ENCODE data around the gene BTD.

BTD gene

GRCh38 chr3:15635121-15635661, 33.6 kb downstream of the BTD start:
- H3K4me1 Mint-ChIP-seq (ENCODE audit: low read depth): peaks cover 59% of the 10 kb centered on the region
- no peak for DNase-seq (ENCODE audit: low spot score)
- H3K9me3 Mint-ChIP-seq: no peaks in the 10 kb centered on the region
- H3K36me3 Mint-ChIP-seq (ENCODE audit: low read depth): peaks cover 1% of the 10 kb centered on the region
- no peak overlapping the region for H3K27ac Mint-ChIP-seq
- no peak overlapping the region for H3K4me3 Mint-ChIP-seq
- no peaks in the 10 kb centered on the region for H3K27me3 Mint-ChIP-seq (ENCODE audit: low read depth)

- Mint-ChIP-seq H3K4me1 (ENCODE audit: low read depth) (peaks cover 50% of the 10 kb centered on the region), H3K9me3 (no peaks in the 10 kb centered on the region), H3K27ac (peak overlapping the region; percentile 85), H3K4me3 (peak overlapping the region; percentile 44), H3K36me3 (ENCODE audit: low read depth) (peaks cover 1% of the 10 kb centered on the region), H3K27me3 (ENCODE audit: low read depth) (no peaks in the 10 kb centered on the region)
- peak; percentile 60 for DNase-seq (ENCODE audit: low spot score)
Observed at GRCh38 chr3:15636028-15636709, 34.6 kb downstream of the BTD start.

- H3K4me1 Mint-ChIP-seq (ENCODE audit: low read depth): peaks cover 51% of the 10 kb centered on the region
- peak overlapping the region; percentile 44 for H3K4me3 Mint-ChIP-seq
- H3K9me3 Mint-ChIP-seq: no peaks in the 10 kb centered on the region
- peaks cover 6% of the 10 kb centered on the region for H3K36me3 Mint-ChIP-seq (ENCODE audit: low read depth)
- H3K27me3 Mint-ChIP-seq (ENCODE audit: low read depth): no peaks in the 10 kb centered on the region
- H3K27ac Mint-ChIP-seq: peak overlapping the region; percentile 77
- DNase-seq (ENCODE audit: low spot score): peak; percentile 44
Observed at GRCh38 chr3:15637131-15637951, 35.8 kb downstream of the BTD start.

- Mint-ChIP-seq H3K36me3 (ENCODE audit: low read depth) (peaks cover 8% of the 10 kb centered on the region), H3K27ac (no peak overlapping the region), H3K4me1 (ENCODE audit: low read depth) (peaks cover 49% of the 10 kb centered on the region), H3K27me3 (ENCODE audit: low read depth) (no peaks in the 10 kb centered on the region), H3K4me3 (peak overlapping the region; percentile 44), H3K9me3 (no peaks in the 10 kb centered on the region)
- no peak for DNase-seq (ENCODE audit: low spot score)
Observed at GRCh38 chr3:15638193-15638890, 36.8 kb downstream of the BTD start.

- Mint-ChIP-seq H3K27ac (no peak overlapping the region), H3K9me3 (no peaks in the 10 kb centered on the region), H3K36me3 (ENCODE audit: low read depth) (peaks cover 11% of the 10 kb centered on the region), H3K27me3 (ENCODE audit: low read depth) (no peaks in the 10 kb centered on the region), H3K4me3 (no peak overlapping the region), H3K4me1 (ENCODE audit: low read depth) (peaks cover 47% of the 10 kb centered on the region)
- no peak for DNase-seq (ENCODE audit: low spot score)
Observed at GRCh38 chr3:15638891-15639262, 37.3 kb downstream of the BTD start.

GRCh38 chr3:15645246-15645645, 43.7 kb downstream of the BTD start:
- peaks cover 5% of the 10 kb centered on the region for H3K9me3 Mint-ChIP-seq
- no peak for DNase-seq (ENCODE audit: low spot score)
- peak overlapping the region; percentile 58 for H3K4me3 Mint-ChIP-seq
- peak overlapping the region; percentile 81 for H3K27ac Mint-ChIP-seq
- H3K4me1 Mint-ChIP-seq (ENCODE audit: low read depth): peaks cover 58% of the 10 kb centered on the region
- peaks cover 5% of the 10 kb centered on the region for H3K27me3 Mint-ChIP-seq (ENCODE audit: low read depth)
- H3K36me3 Mint-ChIP-seq (ENCODE audit: low read depth): peaks cover 34% of the 10 kb centered on the region

- H3K27ac Mint-ChIP-seq: peak overlapping the region; percentile 81
- no peak for DNase-seq (ENCODE audit: low spot score)
- peaks cover 8% of the 10 kb centered on the region for H3K27me3 Mint-ChIP-seq (ENCODE audit: low read depth)
- H3K4me3 Mint-ChIP-seq: peak overlapping the region; percentile 58
- peaks cover 5% of the 10 kb centered on the region for H3K9me3 Mint-ChIP-seq
- H3K36me3 Mint-ChIP-seq (ENCODE audit: low read depth): peaks cover 37% of the 10 kb centered on the region
- peaks cover 59% of the 10 kb centered on the region for H3K4me1 Mint-ChIP-seq (ENCODE audit: low read depth)
Observed at GRCh38 chr3:15645740-15646501, 44.4 kb downstream of the BTD start.

GRCh38 chr3:15646851-15647511, 45.4 kb downstream of the BTD start:
- H3K4me1 Mint-ChIP-seq (ENCODE audit: low read depth): peaks cover 57% of the 10 kb centered on the region
- peak overlapping the region; percentile 55 for H3K4me3 Mint-ChIP-seq
- peaks cover 5% of the 10 kb centered on the region for H3K9me3 Mint-ChIP-seq
- peaks cover 34% of the 10 kb centered on the region for H3K36me3 Mint-ChIP-seq (ENCODE audit: low read depth)
- H3K27ac Mint-ChIP-seq: peak overlapping the region; percentile 62
- no peak for DNase-seq (ENCODE audit: low spot score)
- H3K27me3 Mint-ChIP-seq (ENCODE audit: low read depth): peaks cover 8% of the 10 kb centered on the region

- H3K4me1 Mint-ChIP-seq (ENCODE audit: low read depth): peaks cover 55% of the 10 kb centered on the region
- H3K4me3 Mint-ChIP-seq: peak overlapping the region; percentile 55
- peak; percentile 76 for DNase-seq (ENCODE audit: low spot score)
- H3K36me3 Mint-ChIP-seq (ENCODE audit: low read depth): peaks cover 32% of the 10 kb centered on the region
- peak overlapping the region; percentile 62 for H3K27ac Mint-ChIP-seq
- peaks cover 8% of the 10 kb centered on the region for H3K27me3 Mint-ChIP-seq (ENCODE audit: low read depth)
- peaks cover 5% of the 10 kb centered on the region for H3K9me3 Mint-ChIP-seq
Observed at GRCh38 chr3:15647611-15648167, 46.1 kb downstream of the BTD start.

GRCh38 chr3:15649341-15649740, 47.8 kb downstream of the BTD start:
- Mint-ChIP-seq H3K9me3 (peaks cover 9% of the 10 kb centered on the region), H3K4me3 (peak overlapping the region; percentile 28), H3K27ac (no peak overlapping the region), H3K27me3 (ENCODE audit: low read depth) (peaks cover 8% of the 10 kb centered on the region), H3K36me3 (ENCODE audit: low read depth) (peaks cover 27% of the 10 kb centered on the region), H3K4me1 (ENCODE audit: low read depth) (peaks cover 52% of the 10 kb centered on the region)
- no peak for DNase-seq (ENCODE audit: low spot score)

GRCh38 chr3:15649858-15650257, 48.3 kb downstream of the BTD start:
- H3K4me3 Mint-ChIP-seq: peak overlapping the region; percentile 28
- peaks cover 8% of the 10 kb centered on the region for H3K27me3 Mint-ChIP-seq (ENCODE audit: low read depth)
- peaks cover 10% of the 10 kb centered on the region for H3K9me3 Mint-ChIP-seq
- DNase-seq (ENCODE audit: low spot score): no peak
- no peak overlapping the region for H3K27ac Mint-ChIP-seq
- peaks cover 52% of the 10 kb centered on the region for H3K4me1 Mint-ChIP-seq (ENCODE audit: low read depth)
- peaks cover 26% of the 10 kb centered on the region for H3K36me3 Mint-ChIP-seq (ENCODE audit: low read depth)

- Mint-ChIP-seq H3K4me3 (no peak overlapping the region), H3K27ac (no peak overlapping the region), H3K9me3 (peaks cover 21% of the 10 kb centered on the region), H3K36me3 (ENCODE audit: low read depth) (peaks cover 25% of the 10 kb centered on the region), H3K27me3 (ENCODE audit: low read depth) (peaks cover 8% of the 10 kb centered on the region), H3K4me1 (ENCODE audit: low read depth) (peaks cover 37% of the 10 kb centered on the region)
- no peak for DNase-seq (ENCODE audit: low spot score)
Observed at GRCh38 chr3:15651396-15651795, 49.9 kb downstream of the BTD start.

- peaks cover 24% of the 10 kb centered on the region for H3K36me3 Mint-ChIP-seq (ENCODE audit: low read depth)
- peaks cover 8% of the 10 kb centered on the region for H3K27me3 Mint-ChIP-seq (ENCODE audit: low read depth)
- no peak overlapping the region for H3K4me3 Mint-ChIP-seq
- peaks cover 33% of the 10 kb centered on the region for H3K9me3 Mint-ChIP-seq
- H3K27ac Mint-ChIP-seq: no peak overlapping the region
- DNase-seq (ENCODE audit: low spot score): no peak
- peaks cover 18% of the 10 kb centered on the region for H3K4me1 Mint-ChIP-seq (ENCODE audit: low read depth)
Observed at GRCh38 chr3:15653321-15653720, 51.8 kb downstream of the BTD start.
